Liver (tissue), 5 donors: ENCODE data around the gene AKR7A2. TPM values are rescaled to one million over a fixed set of nuclear protein-coding genes. Genes with fewer than 3 reads are reported as not detected.

Source experiments
- polyA plus RNA-seq, 2 donors: library from polyadenylated mRNA; stranded (reverse) in 1 of 2; unstranded in 1 of 2; fragments of 200-250 nt in 1 of 2; fragments of >200 nt in 1 of 2; fragmentation: Nextera tagmentation in 1 of 2; extraction: Ambion mirVana in 1 of 2; gene quantifications; one replicate each; pipeline versions ENCODE4 v1.2.1 to v1.2.3, GENCODE V29; 2013 to 2015
- small RNA-seq: library from RNA; depleted of rRNA; stranded (forward); fragments of <200 nt; gene quantifications from one replicate; pipeline ENCODE3, GENCODE V24; 2014
- total RNA-seq, 2 donors: library from RNA; depleted of rRNA; stranded (reverse); fragments of >200 nt; gene quantifications; one replicate each; pipeline ENCODE4 v1.2.3, GENCODE V29; 2014
- donor health status: healthy.
- donor health status: healthy.
- donor health status: healthy.

AKR7A2 gene
- total and polyA plus RNA-seq, 4 donors = 41.4 to 63.2 (median 49.8) TPM

Small RNA genes lying within 50 kb of the gene (small RNA-seq; reads per million reads assigned to genes)
- not detected for gene RNU6-1099P

Other genes with a start within 250 kb of the AKR7A2 start
- 100 to 1,000 TPM in 1 of 2 donors, 10 to 100 TPM in 1; 97.5 to 156 TPM for gene UBR4, start 101.9 kb downstream of the AKR7A2 start, total RNA-seq
- 10 to 100 TPM; 45.4 to 76.2 TPM for gene UBR4, start 101.9 kb downstream of the AKR7A2 start, polyA plus RNA-seq
- gene EMC1, start 60.6 kb downstream of the AKR7A2 start, total RNA-seq = 10 to 100 TPM; 16.3 to 33.6 TPM
- 10 to 100 TPM in 1 of 2 donors, 1 to 10 TPM in 1; 8.0 to 13.4 TPM for gene EMC1, start 60.6 kb downstream of the AKR7A2 start, polyA plus RNA-seq
- 1 to 10 TPM; 9.5 to 9.8 TPM for gene MRTO4, start 60.3 kb downstream of the AKR7A2 start, total RNA-seq
- 10 to 100 TPM; 10.5 to 11.1 TPM for gene MRTO4, start 60.3 kb downstream of the AKR7A2 start, polyA plus RNA-seq
- gene AKR7A3, start 23.4 kb downstream of the AKR7A2 start, total RNA-seq = 10 to 100 TPM in 1 of 2 donors, under 1 TPM in 1; 0.23 to 43.6 TPM
- 10 to 100 TPM; 66.3 to 69.6 TPM for gene AKR7A3, start 23.4 kb downstream of the AKR7A2 start, polyA plus RNA-seq
- gene SLC66A1, start 182 bp upstream of the AKR7A2 start, total RNA-seq = 10 to 100 TPM; 12.8 to 15.2 TPM
- 10 to 100 TPM in 1 of 2 donors, 1 to 10 TPM in 1; 6.8 to 16.0 TPM for gene SLC66A1, start 182 bp upstream of the AKR7A2 start, polyA plus RNA-seq
- gene CAPZB, start 173.4 kb upstream of the AKR7A2 start, total RNA-seq = 10 to 100 TPM; 38.3 to 43.2 TPM
- 10 to 100 TPM; 59.0 to 98.9 TPM for gene CAPZB, start 173.4 kb upstream of the AKR7A2 start, polyA plus RNA-seq